CD8-positive, alpha-beta memory T cell (primary cell): ENCODE data around the gene PLA2G4B. TPM values are rescaled to one million over a fixed set of nuclear protein-coding genes. Genes with fewer than 3 reads are reported as not detected.

Experiments used
- CTCF ChIA-PET: fragments of 350-600 bp; sonication (Branson Sonifier 250); formaldehyde crosslinking; loops from one replicate; lab custom pipeline; 2021; ENCODE audit warnings: antibody characterized with exemption; lab: Charles Lee
- POLR2A ChIA-PET: fragments of 350-600 bp; sonication (Branson Sonifier 250); formaldehyde crosslinking; loops from one replicate; lab custom pipeline; 2021; ENCODE audit warnings: antibody characterized with exemption; lab: Charles Lee
- DNase-seq, 5 donors: peaks; one replicate each; pipeline versions ENCODE4 v3.0.0 to v3.0.0-alpha.2; 2020 to 2022; ENCODE audit warnings: mixed read lengths in 1 of 5
- H3K27ac ChIP-seq: one replicate; pipeline ENCODE4 v1.7.0; 2013; ENCODE audit warnings: low read depth, mild to moderate bottlenecking, low read length, moderate library complexity
- H3K27me3 ChIP-seq: 2 replicates; pipeline ENCODE4 v1.7.0; 2013; ENCODE audit warnings: low read length, mild to moderate bottlenecking; ENCODE audit not compliant: insufficient read depth, poor library complexity, severe bottlenecking
- H3K36me3 ChIP-seq: 2 replicates; pipeline ENCODE4 v1.7.0; 2013; ENCODE audit warnings: mild to moderate bottlenecking, low read length, moderate library complexity; ENCODE audit not compliant: insufficient read depth
- H3K4me1 ChIP-seq: 2 replicates; pipeline ENCODE4 v1.7.0; 2013; ENCODE audit warnings: mild to moderate bottlenecking, low read length, moderate library complexity; ENCODE audit not compliant: insufficient read depth
- H3K4me3 ChIP-seq: 2 replicates; pipeline ENCODE4 v1.7.0; 2013; ENCODE audit warnings: mild to moderate bottlenecking, low read length
- H3K9me3 ChIP-seq: 2 replicates; pipeline ENCODE4 v1.7.0; 2013; ENCODE audit warnings: mild to moderate bottlenecking, low read length
- H3K27ac Mint-ChIP-seq, 8 donors: one replicate each; pipeline ENCODE4 v1.8.0; 2020 to 2021; ENCODE audit warnings: mixed read lengths in 8 of 8, mild to moderate bottlenecking in 6 of 8, inconsistent platforms in 3 of 8, moderate library complexity in 3 of 8
- H3K27me3 Mint-ChIP-seq, 2 donors: one replicate each; pipeline ENCODE4 v1.8.0; 2020 to 2021; ENCODE audit warnings: mixed read lengths in 2 of 2, mild to moderate bottlenecking in 1 of 2, moderate library complexity in 1 of 2
- H3K36me3 Mint-ChIP-seq, 3 donors: one replicate each; pipeline ENCODE4 v1.8.0; 2020 to 2021; ENCODE audit warnings: mixed read lengths in 3 of 3, inconsistent platforms in 1 of 3, mild to moderate bottlenecking in 1 of 3
- H3K4me1 Mint-ChIP-seq, 3 donors: one replicate each; pipeline ENCODE4 v1.8.0; 2020 to 2021; ENCODE audit warnings: mixed read lengths in 3 of 3, inconsistent platforms in 1 of 3, mild to moderate bottlenecking in 1 of 3
- H3K4me3 Mint-ChIP-seq, 7 donors: one replicate each; pipeline ENCODE4 v1.8.0; 2020 to 2021; ENCODE audit warnings: mixed read lengths in 7 of 7, mild to moderate bottlenecking in 6 of 7, moderate library complexity in 4 of 7, inconsistent platforms in 2 of 7
- H3K9me3 Mint-ChIP-seq, 5 donors: one replicate each; pipeline ENCODE4 v1.8.0; 2020 to 2022; ENCODE audit warnings: mixed read lengths in 5 of 5, mild to moderate bottlenecking in 3 of 5, moderate library complexity in 2 of 5, inconsistent platforms in 1 of 5
- polyA plus RNA-seq: library from polyadenylated mRNA; unstranded; fragments of 300-500 nt; fragmentation: Illumina TruSeq; gene quantifications from one replicate; pipeline ENCODE4 v1.2.3, GENCODE V29; 2021
- total RNA-seq, 2 experiments: library from RNA; stranded (reverse); gene quantifications; one replicate each; pipeline ENCODE4 v1.2.3, GENCODE V29; 2021

Gene PLA2G4B
- total and polyA plus RNA-seq, 3 experiments from 2014 or later = 3.1 to 6.8 (median 5.9) TPM

- H3K27me3 ChIP-seq = no peaks in the 10 kb centered on the region
- no peaks in the 10 kb centered on the region for H3K9me3 Mint-ChIP-seq
- H3K4me3 ChIP-seq = no peak overlapping the region
- ChIA-PET CTCF (no interaction called here), POLR2A (interaction anchor here (0.6 kb wide), 1 partner anchor 52 kb away, joined by 3 read pairs; no protein-coding TSS in a partner anchor)
- DNase-seq = no peak
- peaks cover 0 to 50% (median 0%) of the 10 kb centered on the region in 3 donors for H3K36me3 Mint-ChIP-seq
- H3K27ac ChIP-seq = no peak overlapping the region
- H3K27ac Mint-ChIP-seq = peak overlapping the region in 4 of 8 donors; percentile 17 to 64 (median 62)
- no peaks in the 10 kb centered on the region for H3K4me1 Mint-ChIP-seq
- no peaks in the 10 kb centered on the region for H3K9me3 ChIP-seq
- H3K4me1 ChIP-seq = no peaks in the 10 kb centered on the region
- H3K36me3 ChIP-seq = no peaks in the 10 kb centered on the region
- H3K27me3 Mint-ChIP-seq = no peaks in the 10 kb centered on the region
- no peak overlapping the region for H3K4me3 Mint-ChIP-seq
These were observed 10.0 kb downstream of the PLA2G4B start for GRCh38 chr15:41848631-41849030.

- no peaks in the 10 kb centered on the region for H3K4me1 Mint-ChIP-seq
- peak overlapping the region in 2 of 8 donors; percentile 61 to 86 for H3K27ac Mint-ChIP-seq
These were observed 10.6 kb downstream of the PLA2G4B start for GRCh38 chr15:41849204-41849603.

DNA sequence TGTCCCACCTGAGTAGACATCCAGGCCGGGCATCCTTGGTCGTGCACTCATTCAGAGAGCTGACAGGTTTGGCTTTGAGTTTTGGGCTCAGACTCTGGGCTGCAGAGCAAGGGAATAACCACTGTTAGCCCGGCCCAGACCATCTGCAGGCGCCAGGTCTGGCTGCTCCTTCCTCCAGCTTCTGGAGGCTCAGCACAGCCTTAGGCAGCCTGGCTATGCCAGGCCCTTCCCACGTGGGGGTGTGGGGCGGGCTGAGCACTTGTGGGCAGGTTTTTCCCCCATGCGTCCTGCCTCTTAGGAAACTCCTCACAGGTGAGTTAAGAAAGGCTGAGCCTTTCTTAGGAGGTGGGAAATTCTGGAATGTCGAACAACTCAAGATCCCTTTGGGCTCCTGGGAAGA lies 11.2 kb downstream of the PLA2G4B start:
- DNase-seq = no peak
- ChIA-PET CTCF (interaction anchor here (1.3 kb wide), 1 partner anchor 23 kb away, joined by 3 read pairs; no protein-coding TSS in a partner anchor), POLR2A (interaction anchor here (1.1 kb wide), 1 partner anchor 15 kb away, joined by 4 read pairs; no protein-coding TSS in a partner anchor)
- no peaks in the 10 kb centered on the region for H3K9me3 Mint-ChIP-seq
- H3K4me1 ChIP-seq = no peaks in the 10 kb centered on the region
- H3K36me3 ChIP-seq = no peaks in the 10 kb centered on the region
- peak overlapping the region in 4 of 8 donors; percentile 21 to 60 (median 52) for H3K27ac Mint-ChIP-seq
- H3K9me3 ChIP-seq = no peaks in the 10 kb centered on the region
- H3K27me3 ChIP-seq = no peaks in the 10 kb centered on the region
- H3K36me3 Mint-ChIP-seq = peaks cover 0 to 40% (median 0%) of the 10 kb centered on the region in 3 donors
- no peaks in the 10 kb centered on the region for H3K27me3 Mint-ChIP-seq
- no peak overlapping the region for H3K4me3 Mint-ChIP-seq
- no peak overlapping the region for H3K27ac ChIP-seq
- no peak overlapping the region for H3K4me3 ChIP-seq
- H3K4me1 Mint-ChIP-seq = no peaks in the 10 kb centered on the region

More at GRCh38 chr15:41849204-41849603, 10.6 kb downstream of the PLA2G4B start:
- H3K36me3 Mint-ChIP-seq = peaks cover 0 to 47% (median 0%) of the 10 kb centered on the region in 3 donors
- Histone ChIP-seq H3K27ac (no peak overlapping the region), H3K4me3 (no peak overlapping the region), H3K36me3 (no peaks in the 10 kb centered on the region), H3K4me1 (no peaks in the 10 kb centered on the region), H3K9me3 (no peaks in the 10 kb centered on the region), H3K27me3 (no peaks in the 10 kb centered on the region)
- no peak for DNase-seq
- H3K9me3 Mint-ChIP-seq = no peaks in the 10 kb centered on the region
- no peak overlapping the region for H3K4me3 Mint-ChIP-seq
- no peaks in the 10 kb centered on the region for H3K27me3 Mint-ChIP-seq
- POLR2A ChIA-PET = interaction anchor here (0.6 kb wide), 1 partner anchor 51 kb away, joined by 3 read pairs; no protein-coding TSS in a partner anchor
- CTCF ChIA-PET = interaction anchor here (1.3 kb wide), 1 partner anchor 22 kb away, joined by 3 read pairs; no protein-coding TSS in a partner anchor

DNA sequence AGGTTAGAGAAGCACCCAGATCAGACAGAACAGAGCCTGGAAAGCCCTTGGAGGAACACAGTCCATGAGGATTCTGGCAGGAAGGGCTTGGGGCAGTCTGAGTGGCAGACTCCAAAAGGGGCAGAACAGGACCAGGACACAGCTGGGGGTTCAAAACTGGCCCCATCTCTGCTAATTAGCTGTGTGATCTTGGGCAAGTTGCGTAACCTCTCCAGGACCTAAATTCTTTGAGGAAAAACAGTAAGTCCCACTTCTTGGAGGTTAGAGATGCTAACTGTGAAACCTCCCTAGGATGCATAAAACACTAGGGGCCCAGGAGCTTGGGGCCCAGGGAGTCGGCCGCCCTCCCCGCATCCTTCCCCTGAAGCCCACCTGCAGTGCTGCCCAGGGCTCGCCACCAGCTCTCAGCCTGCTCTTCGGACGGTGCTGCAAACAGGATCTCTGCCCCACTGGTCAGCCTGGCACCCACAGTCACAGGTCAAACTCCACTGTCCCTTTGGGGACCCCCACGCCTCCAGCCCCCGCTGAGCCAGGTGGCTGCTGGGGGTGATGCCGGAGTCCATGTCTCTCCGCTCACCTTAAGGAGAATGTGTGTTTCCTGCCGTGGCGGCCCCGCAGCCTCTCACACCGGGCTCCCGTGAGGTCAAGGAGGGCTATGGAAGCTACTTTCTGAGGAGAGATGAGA lies 12.0 kb downstream of the PLA2G4B start:
- ChIA-PET POLR2A (interaction anchor here (0.6 to 1.1 kb wide), 2 partner anchors 16 to 1114 kb away, joined by 3 to 4 read pairs; no protein-coding TSS in a partner anchor), CTCF (interaction anchor here (1.3 kb wide), 1 partner anchor 23 kb away, joined by 3 read pairs; no protein-coding TSS in a partner anchor)
- no peak for DNase-seq
- H3K36me3 Mint-ChIP-seq = peaks cover 0 to 34% (median 0%) of the 10 kb centered on the region in 3 donors
- H3K27ac ChIP-seq = no peak overlapping the region
- peak overlapping the region in 3 of 8 donors; percentile 38 to 60 (median 58) for H3K27ac Mint-ChIP-seq
- no peaks in the 10 kb centered on the region for H3K27me3 Mint-ChIP-seq
- H3K36me3 ChIP-seq = no peaks in the 10 kb centered on the region
- no peaks in the 10 kb centered on the region for H3K4me1 ChIP-seq
- H3K4me1 Mint-ChIP-seq = no peaks in the 10 kb centered on the region
- H3K4me3 Mint-ChIP-seq = no peak overlapping the region
- no peaks in the 10 kb centered on the region for H3K9me3 ChIP-seq
- H3K4me3 ChIP-seq = no peak overlapping the region
- no peaks in the 10 kb centered on the region for H3K9me3 Mint-ChIP-seq
- H3K27me3 ChIP-seq = no peaks in the 10 kb centered on the region

DNA sequence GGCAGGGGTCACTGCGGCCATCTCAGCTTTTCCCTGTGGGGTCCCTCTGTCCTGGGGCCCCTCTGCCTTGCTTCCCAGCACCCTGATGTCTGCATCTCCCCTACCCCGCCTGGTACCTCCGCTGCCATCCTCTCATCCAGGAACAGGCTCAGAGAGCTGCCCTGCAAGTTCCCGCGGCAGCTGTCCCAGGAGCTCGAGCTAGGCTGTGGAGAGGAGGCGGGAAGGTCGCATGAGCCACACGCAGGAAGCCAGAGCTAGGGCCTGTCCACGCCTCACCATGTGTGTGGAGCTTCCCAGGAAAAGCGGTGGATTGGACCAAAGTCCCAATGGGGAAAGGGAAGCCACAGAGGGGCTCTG lies 12.5 kb downstream of the PLA2G4B start:
- no peaks in the 10 kb centered on the region for H3K9me3 Mint-ChIP-seq
- ChIA-PET POLR2A (interaction anchor here (0.6 to 1.1 kb wide), 2 partner anchors 17 to 1115 kb away, joined by 3 to 4 read pairs; no protein-coding TSS in a partner anchor), CTCF (no interaction called here)
- no peaks in the 10 kb centered on the region for H3K4me1 ChIP-seq
- no peak overlapping the region for H3K4me3 ChIP-seq
- peak overlapping the region in 2 of 8 donors; percentile 38 to 64 for H3K27ac Mint-ChIP-seq
- no peak overlapping the region for H3K4me3 Mint-ChIP-seq
- H3K4me1 Mint-ChIP-seq = no peaks in the 10 kb centered on the region
- no peak overlapping the region for H3K27ac ChIP-seq
- peaks cover 0 to 29% (median 0%) of the 10 kb centered on the region in 3 donors for H3K36me3 Mint-ChIP-seq
- H3K27me3 Mint-ChIP-seq = peaks cover 0 to 2% of the 10 kb centered on the region in 2 donors
- H3K27me3 ChIP-seq = no peaks in the 10 kb centered on the region
- DNase-seq = no peak
- no peaks in the 10 kb centered on the region for H3K9me3 ChIP-seq
- H3K36me3 ChIP-seq = no peaks in the 10 kb centered on the region

DNA sequence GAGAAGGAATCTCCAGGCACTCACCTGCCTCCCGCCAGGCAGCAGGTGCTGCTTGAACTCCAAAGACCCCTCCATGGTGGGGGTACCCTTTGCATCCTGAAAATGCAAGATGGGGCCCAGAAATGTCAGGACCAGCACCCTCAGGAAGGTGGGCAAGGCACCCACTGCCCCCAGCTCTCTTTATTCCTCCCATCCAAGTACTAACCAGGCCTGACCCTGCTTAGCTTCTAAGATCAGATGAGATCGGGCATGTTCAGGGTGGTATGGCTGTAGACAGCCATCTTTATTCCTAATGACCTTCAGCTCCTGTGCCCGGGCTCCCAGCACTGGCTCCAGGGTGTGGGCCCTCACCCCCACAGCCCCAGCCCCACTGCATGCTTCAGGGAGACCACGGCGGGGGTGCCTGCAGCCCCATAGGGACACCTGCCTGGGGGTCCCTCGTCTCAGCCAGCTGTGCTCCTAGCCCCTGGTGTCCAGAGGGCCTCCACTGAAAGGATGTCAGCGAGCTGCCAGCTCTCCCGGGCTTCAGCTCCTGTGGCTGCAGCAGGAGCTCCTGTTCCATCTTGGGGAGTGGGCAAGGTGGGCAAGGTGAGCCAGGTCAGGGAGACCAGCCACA lies 13.2 kb downstream of the PLA2G4B start:
- Histone ChIP-seq H3K27me3 (no peaks in the 10 kb centered on the region), H3K4me1 (no peaks in the 10 kb centered on the region), H3K9me3 (no peaks in the 10 kb centered on the region), H3K36me3 (no peaks in the 10 kb centered on the region), H3K4me3 (no peak overlapping the region), H3K27ac (no peak overlapping the region)
- DNase-seq = no peak
- ChIA-PET CTCF (interaction anchor here (1.5 kb wide), 1 partner anchor 52 kb away, joined by 4 read pairs; no protein-coding TSS in a partner anchor), POLR2A (no interaction called here)
- Mint-ChIP-seq H3K27ac (no peak overlapping the region), H3K36me3 (peaks cover 0 to 22% (median 0%) of the 10 kb centered on the region in 3 donors), H3K9me3 (no peaks in the 10 kb centered on the region), H3K4me1 (no peaks in the 10 kb centered on the region), H3K27me3 (peaks cover 0 to 2% of the 10 kb centered on the region in 2 donors), H3K4me3 (no peak overlapping the region)

DNA sequence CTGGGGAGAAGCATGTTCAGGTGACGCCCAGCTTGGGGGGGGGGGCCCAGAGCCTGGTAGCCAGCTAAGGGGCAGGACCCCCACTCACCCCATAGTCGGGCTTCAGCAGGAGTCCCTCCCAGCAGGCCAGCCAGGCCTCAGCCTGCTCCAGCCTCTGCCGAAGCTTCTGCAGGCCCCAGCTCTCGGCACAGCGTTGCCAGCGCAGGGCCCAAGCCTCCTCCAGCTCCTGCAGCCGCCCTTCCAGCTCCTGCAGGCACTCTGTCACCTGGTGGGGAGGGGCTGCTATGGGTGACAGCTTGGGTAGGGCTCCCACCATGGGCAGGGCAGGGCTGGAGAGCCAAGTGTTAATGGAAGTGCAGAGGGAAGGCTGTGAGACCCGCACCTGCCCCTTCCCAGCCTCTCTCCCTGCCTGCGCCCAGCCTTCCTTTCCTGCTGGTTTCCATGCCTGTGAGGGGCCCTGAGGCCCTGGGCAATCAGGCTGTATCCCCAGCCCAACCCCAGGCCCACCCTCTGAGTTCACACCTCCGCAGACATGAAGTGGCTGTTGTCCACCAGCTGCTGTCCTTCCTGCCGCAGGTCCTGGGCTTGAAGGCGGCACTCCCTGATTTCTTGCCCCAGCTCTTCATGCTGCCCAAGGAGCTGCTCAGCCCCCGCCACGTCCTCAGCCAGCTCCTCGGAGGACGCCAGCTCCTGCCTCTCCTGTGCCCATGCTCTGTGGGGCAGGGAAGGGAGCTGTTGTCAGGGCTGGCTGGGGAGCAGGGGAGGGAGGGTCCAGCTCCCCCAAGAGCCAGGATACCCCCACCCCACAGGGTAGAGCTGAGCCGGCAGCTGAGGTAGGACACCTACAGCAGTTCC lies 14.3 kb downstream of the PLA2G4B start:
- Histone ChIP-seq H3K36me3 (no peaks in the 10 kb centered on the region), H3K4me1 (no peaks in the 10 kb centered on the region), H3K9me3 (no peaks in the 10 kb centered on the region), H3K27ac (no peak overlapping the region), H3K27me3 (no peaks in the 10 kb centered on the region), H3K4me3 (no peak overlapping the region)
- Mint-ChIP-seq H3K9me3 (no peaks in the 10 kb centered on the region), H3K27ac (no peak overlapping the region), H3K36me3 (peaks cover 0 to 11% (median 0%) of the 10 kb centered on the region in 3 donors), H3K4me3 (no peak overlapping the region), H3K4me1 (no peaks in the 10 kb centered on the region), H3K27me3 (peaks cover 0 to 2% of the 10 kb centered on the region in 2 donors)
- DNase-seq = no peak
- POLR2A ChIA-PET = interaction anchor here (0.7 kb wide), 1 partner anchor 50 kb away, joined by 6 read pairs; no protein-coding TSS in a partner anchor
- CTCF ChIA-PET = interaction anchor here (0.5 to 1.5 kb wide), 2 partner anchors 51 to 147 kb away, joined by 3 to 4 read pairs; no protein-coding TSS in a partner anchor
